H1 (cell line): Measurements from ENCODE around the gene WDR64.

Experiments used
- CHD2 ChIP-seq: IDR thresholded peaks from 2 replicates; pipeline ENCODE4 v1.6.1; 2012; ENCODE audit warnings: low read length, improper control_type of control experiment
- CREB1 ChIP-seq: IDR thresholded peaks from 2 replicates; pipeline ENCODE4 v1.6.1; 2012; ENCODE audit warnings: inconsistent platforms
- CTCF ChIP-seq, 3 experiments: IDR thresholded peaks; 1 replicate in 2 of 3; 2 replicates in 1 of 3; pipeline versions ENCODE4 v1.5.1 to v1.6.1; 2011; ENCODE audit warnings: low read length in 3 of 3, mild to moderate bottlenecking in 3 of 3, inconsistent platforms in 2 of 3, low read depth in 1 of 3, moderate library complexity in 1 of 3; ENCODE audit not compliant: insufficient read depth in 1 of 3; ENCODE audit errors: control extremely low read depth in 1 of 3
- EZH2 ChIP-seq: fragments of 200-600 bp; sonication (generic); IDR thresholded peaks from 2 replicates; pipeline ENCODE4 v1.7.1; 2012; ENCODE audit warnings: low read depth, mild to moderate bottlenecking, moderate library complexity, low read length, inconsistent platforms; ENCODE audit not compliant: severe bottlenecking
- POLR2A ChIP-seq, 2 experiments: IDR thresholded peaks; 1 replicate in 1 of 2; 2 replicates in 1 of 2; pipeline ENCODE4 v1.6.1; 2011; ENCODE audit warnings: low read depth in 2 of 2, low read length in 2 of 2, mild to moderate bottlenecking in 2 of 2; ENCODE audit errors: control extremely low read depth in 1 of 2
- YY1 ChIP-seq: IDR thresholded peaks from 2 replicates; pipeline ENCODE4 v1.6.1; 2011; ENCODE audit warnings: low read depth, mild to moderate bottlenecking, low read length

GRCh38 chr1:241840164-241840563 lies 188.1 kb downstream of the WDR64 start:
- no peak for TF ChIP-seq YY1
- TF ChIP-seq CTCF (IDR thresholded peaks at IDR 0.05; ENCODE audit: control extremely low read depth in 1 of 3, insufficient read depth in 1 of 3, low read depth in 1 of 3, low read length in 3 of 3) = no peak
- TF ChIP-seq CREB1 = no peak
- TF ChIP-seq EZH2 = no peak
- no peak for TF ChIP-seq CHD2
- TF ChIP-seq POLR2A (IDR thresholded peaks at IDR 0.05; ENCODE audit: control extremely low read depth in 1 of 2, low read depth in 2 of 2, low read length in 2 of 2) = no peak
